ENCODE results near the gene GRID1.

GRID1 gene

DNA sequence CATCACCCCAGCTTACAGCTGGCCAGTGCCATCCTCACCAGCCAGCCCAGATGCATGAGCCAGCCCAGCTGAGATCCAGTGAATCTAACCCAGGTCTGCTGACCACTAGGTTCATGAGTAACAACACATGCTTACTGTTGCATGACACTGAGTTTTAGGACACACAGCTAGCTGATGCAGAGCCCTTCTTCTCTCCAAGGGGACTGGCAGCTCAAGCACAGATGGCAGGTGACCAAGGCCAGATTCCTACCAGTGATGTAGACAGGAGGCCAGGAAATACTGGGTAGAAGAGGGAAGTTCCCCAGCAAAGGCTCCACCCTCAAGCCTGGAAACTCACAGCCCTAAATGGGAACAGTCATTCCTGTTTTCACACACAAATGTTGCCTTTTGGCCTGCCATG is 236.6 kb downstream of the GRID1 start:
- Histone ChIP-seq H3K4me1 (ENCODE audit: control insufficient read depth, insufficient read depth, low read depth, low read length) (no peaks in the 10 kb centered on the region), H3K23ac (ENCODE audit: low read length in 2 of 2) (no peak overlapping the region), H3K14ac (ENCODE audit: low read length in 2 of 2) (no peak overlapping the region), H3K9me3 (ENCODE audit: control insufficient read depth, low read length) (no peaks in the 10 kb centered on the region), H3K27ac (ENCODE audit: low read length, poor library complexity, severe bottlenecking) (no peak overlapping the region), H2AFZ (ENCODE audit: low read depth, low read length) (no peak overlapping the region), H2BK12ac (ENCODE audit: low read length in 2 of 2) (no peak overlapping the region), H4K8ac (ENCODE audit: low read length) (no peak overlapping the region), H4K91ac (ENCODE audit: low read length) (no peak overlapping the region), H2BK5ac (ENCODE audit: low read depth, low read length, poor library complexity, severe bottlenecking) (no peak overlapping the region), H2BK15ac (ENCODE audit: low read depth, poor library complexity, severe bottlenecking) (no peak overlapping the region), H3K18ac (ENCODE audit: low read depth in 1 of 2, low read length in 2 of 2) (no peak overlapping the region), H3K27me3 (ENCODE audit: control insufficient read depth in 1 of 2, insufficient read depth in 1 of 2, low read length in 2 of 2) (no peaks in the 10 kb centered on the region), H3K9ac (ENCODE audit: low read length) (no peak overlapping the region), H3K4me3 (ENCODE audit: insufficient read depth in 1 of 2, low read depth in 1 of 2, low read length in 2 of 2) (no peak overlapping the region), H2BK120ac (ENCODE audit: low read depth, low read length) (no peak overlapping the region), H3K79me1 (replicated peaks; ENCODE audit: low read length, poor library complexity, severe bottlenecking) (no peaks in the 10 kb centered on the region), H3K4ac (ENCODE audit: low read depth in 1 of 2, low read length in 2 of 2) (no peak overlapping the region), H2AK5ac (ENCODE audit: low read length, severe bottlenecking) (no peak overlapping the region), H3K36me3 (ENCODE audit: control insufficient read depth in 1 of 2, insufficient read depth in 2 of 2, low read depth in 1 of 2, low read length in 2 of 2) (no peaks in the 10 kb centered on the region), H3K4me2 (ENCODE audit: low read length, poor library complexity, severe bottlenecking) (no peak overlapping the region)
- no peak for DNase-seq

DNA sequence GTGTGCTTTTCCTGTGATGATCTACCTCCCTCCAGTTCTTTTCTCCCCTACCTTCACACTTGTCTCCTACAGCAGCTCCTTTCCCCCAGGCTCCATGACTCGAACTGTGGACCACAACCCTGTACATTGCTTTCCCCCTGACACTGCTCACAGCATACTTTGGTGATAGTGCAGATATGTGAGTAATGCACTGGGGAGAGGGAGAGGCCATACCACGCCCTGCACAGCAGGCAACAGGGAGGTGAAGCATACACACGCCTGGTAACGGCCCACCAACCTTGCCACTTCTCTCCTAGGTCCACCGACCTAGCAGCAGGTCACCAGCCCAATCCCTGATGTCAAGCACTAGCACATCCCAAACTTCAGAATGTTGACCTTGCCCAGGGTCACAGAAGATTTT is 238.2 kb downstream of the GRID1 start:
- no peak overlapping the region for H2BK120ac ChIP-seq (ENCODE audit: low read depth, low read length)
- 58% methylated on average over 4 of the region's 5 CpGs for WGBS

DNA sequence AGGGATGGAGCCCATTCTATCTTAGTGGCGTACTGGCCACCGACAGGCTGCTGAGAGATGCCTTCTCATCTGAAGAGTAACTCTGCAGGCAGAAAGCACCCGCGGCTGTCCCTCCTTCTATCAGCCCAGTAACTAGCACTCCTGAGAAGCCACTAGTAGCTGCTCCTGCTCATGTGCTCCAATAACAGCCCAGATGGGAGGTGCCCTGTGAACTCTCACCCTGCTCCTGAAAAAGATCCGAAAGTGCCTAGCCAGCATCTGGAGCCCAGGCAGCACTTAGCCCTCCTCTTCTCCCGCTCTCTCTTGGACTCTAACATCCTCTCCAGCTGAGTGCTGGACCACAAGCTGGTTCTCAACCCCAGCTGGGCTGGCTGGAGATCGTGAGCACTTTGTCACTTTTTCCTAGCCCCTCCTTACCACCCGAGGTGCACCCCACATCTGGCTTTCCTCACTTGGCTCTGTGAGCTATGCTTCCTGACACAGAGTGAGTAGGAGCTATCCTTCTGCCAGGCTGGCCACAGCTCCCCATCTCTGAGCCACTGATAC is 239.2 kb downstream of the GRID1 start:
- Histone ChIP-seq H3K4ac (ENCODE audit: low read depth in 1 of 2, low read length in 2 of 2) (no peak overlapping the region), H3K79me1 (replicated peaks; ENCODE audit: low read length, poor library complexity, severe bottlenecking) (no peaks in the 10 kb centered on the region), H3K14ac (ENCODE audit: low read length in 2 of 2) (no peak overlapping the region), H2AK5ac (ENCODE audit: low read length, severe bottlenecking) (no peak overlapping the region), H3K4me3 (ENCODE audit: insufficient read depth in 1 of 2, low read depth in 1 of 2, low read length in 2 of 2) (no peak overlapping the region), H3K4me2 (ENCODE audit: low read length, poor library complexity, severe bottlenecking) (no peak overlapping the region), H2BK120ac (ENCODE audit: low read depth, low read length) (no peak overlapping the region), H3K27me3 (ENCODE audit: control insufficient read depth in 1 of 2, insufficient read depth in 1 of 2, low read length in 2 of 2) (no peaks in the 10 kb centered on the region), H3K36me3 (ENCODE audit: control insufficient read depth in 1 of 2, insufficient read depth in 2 of 2, low read depth in 1 of 2, low read length in 2 of 2) (no peaks in the 10 kb centered on the region), H2AFZ (ENCODE audit: low read depth, low read length) (no peak overlapping the region), H2BK12ac (ENCODE audit: low read length in 2 of 2) (no peak overlapping the region), H3K18ac (ENCODE audit: low read depth in 1 of 2, low read length in 2 of 2) (no peak overlapping the region), H2BK15ac (ENCODE audit: low read depth, poor library complexity, severe bottlenecking) (no peak overlapping the region), H3K27ac (ENCODE audit: low read length, poor library complexity, severe bottlenecking) (no peak overlapping the region), H3K4me1 (ENCODE audit: control insufficient read depth, insufficient read depth, low read depth, low read length) (no peaks in the 10 kb centered on the region), H2BK5ac (ENCODE audit: low read depth, low read length, poor library complexity, severe bottlenecking) (no peak overlapping the region), H3K9ac (ENCODE audit: low read length) (no peak overlapping the region), H3K23ac (ENCODE audit: low read length in 2 of 2) (no peak overlapping the region), H4K91ac (ENCODE audit: low read length) (no peak overlapping the region), H3K9me3 (ENCODE audit: control insufficient read depth, low read length) (no peaks in the 10 kb centered on the region), H4K8ac (ENCODE audit: low read length) (no peak overlapping the region)
- 74% methylated on average over 8 of the region's 8 CpGs for WGBS
- no peak for DNase-seq

More for the DNA sequence above, 238.2 kb downstream of the GRID1 start:
- Histone ChIP-seq H2BK12ac (ENCODE audit: low read length in 2 of 2) (no peak overlapping the region), H3K4me1 (ENCODE audit: control insufficient read depth, insufficient read depth, low read depth, low read length) (no peaks in the 10 kb centered on the region), H2AK5ac (ENCODE audit: low read length, severe bottlenecking) (no peak overlapping the region), H3K27me3 (ENCODE audit: control insufficient read depth in 1 of 2, insufficient read depth in 1 of 2, low read length in 2 of 2) (no peaks in the 10 kb centered on the region), H3K4me2 (ENCODE audit: low read length, poor library complexity, severe bottlenecking) (no peak overlapping the region), H3K79me1 (replicated peaks; ENCODE audit: low read length, poor library complexity, severe bottlenecking) (no peaks in the 10 kb centered on the region), H2AFZ (ENCODE audit: low read depth, low read length) (no peak overlapping the region), H3K18ac (ENCODE audit: low read depth in 1 of 2, low read length in 2 of 2) (no peak overlapping the region), H3K4me3 (ENCODE audit: insufficient read depth in 1 of 2, low read depth in 1 of 2, low read length in 2 of 2) (no peak overlapping the region), H2BK15ac (ENCODE audit: low read depth, poor library complexity, severe bottlenecking) (no peak overlapping the region), H2BK5ac (ENCODE audit: low read depth, low read length, poor library complexity, severe bottlenecking) (no peak overlapping the region), H3K4ac (ENCODE audit: low read depth in 1 of 2, low read length in 2 of 2) (no peak overlapping the region), H3K9ac (ENCODE audit: low read length) (no peak overlapping the region), H3K36me3 (ENCODE audit: control insufficient read depth in 1 of 2, insufficient read depth in 2 of 2, low read depth in 1 of 2, low read length in 2 of 2) (no peaks in the 10 kb centered on the region), H3K27ac (ENCODE audit: low read length, poor library complexity, severe bottlenecking) (no peak overlapping the region), H4K91ac (ENCODE audit: low read length) (no peak overlapping the region), H3K14ac (ENCODE audit: low read length in 2 of 2) (no peak overlapping the region), H3K23ac (ENCODE audit: low read length in 2 of 2) (no peak overlapping the region), H4K8ac (ENCODE audit: low read length) (no peak overlapping the region), H3K9me3 (ENCODE audit: control insufficient read depth, low read length) (no peaks in the 10 kb centered on the region)
- DNase-seq, result no peak

DNA sequence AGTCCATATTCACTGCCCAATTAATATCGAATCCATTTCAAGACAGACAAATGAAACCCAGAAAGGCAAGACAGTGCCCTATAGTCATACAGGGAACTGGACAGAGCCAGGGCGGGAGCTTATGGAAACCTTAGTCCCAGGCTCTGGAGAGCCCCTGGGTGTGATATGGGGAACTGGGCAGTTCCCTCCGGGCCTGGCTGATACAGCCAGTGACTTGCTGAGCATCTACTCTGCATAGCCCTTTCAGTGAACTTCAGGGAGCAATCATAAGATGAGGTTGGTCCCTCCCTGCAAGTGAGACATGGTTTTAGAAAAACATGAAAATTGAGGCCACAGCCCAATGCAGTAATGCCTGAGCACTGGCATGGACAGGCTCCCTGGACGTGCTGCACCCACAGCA is 241.9 kb downstream of the GRID1 start:
- Histone ChIP-seq H3K9ac (ENCODE audit: low read length) (no peak overlapping the region), H3K18ac (ENCODE audit: low read depth in 1 of 2, low read length in 2 of 2) (no peak overlapping the region), H3K36me3 (ENCODE audit: control insufficient read depth in 1 of 2, insufficient read depth in 2 of 2, low read depth in 1 of 2, low read length in 2 of 2) (no peaks in the 10 kb centered on the region), H2BK5ac (ENCODE audit: low read depth, low read length, poor library complexity, severe bottlenecking) (no peak overlapping the region), H3K9me3 (ENCODE audit: control insufficient read depth, low read length) (no peaks in the 10 kb centered on the region), H2BK12ac (ENCODE audit: low read length in 2 of 2) (no peak overlapping the region), H3K4me3 (ENCODE audit: insufficient read depth in 1 of 2, low read depth in 1 of 2, low read length in 2 of 2) (no peak overlapping the region), H3K23ac (ENCODE audit: low read length in 2 of 2) (no peak overlapping the region), H2AK5ac (ENCODE audit: low read length, severe bottlenecking) (no peak overlapping the region), H2BK120ac (ENCODE audit: low read depth, low read length) (no peak overlapping the region), H3K79me1 (replicated peaks; ENCODE audit: low read length, poor library complexity, severe bottlenecking) (no peaks in the 10 kb centered on the region), H2AFZ (ENCODE audit: low read depth, low read length) (no peak overlapping the region), H3K4ac (ENCODE audit: low read depth in 1 of 2, low read length in 2 of 2) (no peak overlapping the region), H3K27ac (ENCODE audit: low read length, poor library complexity, severe bottlenecking) (no peak overlapping the region), H4K8ac (ENCODE audit: low read length) (no peak overlapping the region), H3K27me3 (ENCODE audit: control insufficient read depth in 1 of 2, insufficient read depth in 1 of 2, low read length in 2 of 2) (no peaks in the 10 kb centered on the region), H3K4me2 (ENCODE audit: low read length, poor library complexity, severe bottlenecking) (no peak overlapping the region), H4K91ac (ENCODE audit: low read length) (no peak overlapping the region), H2BK15ac (ENCODE audit: low read depth, poor library complexity, severe bottlenecking) (no peak overlapping the region), H3K4me1 (ENCODE audit: control insufficient read depth, insufficient read depth, low read depth, low read length) (no peaks in the 10 kb centered on the region), H3K14ac (ENCODE audit: low read length in 2 of 2) (no peak overlapping the region)
- 64% methylated on average over 4 of the region's 4 CpGs for WGBS
- no peak for DNase-seq

All from mesenchymal stem cell (in vitro differentiated cells and primary cell).